Esophagus muscularis mucosa (tissue), 4 donors: ENCODE data around the gene CABP4. TPM values are rescaled to one million over a fixed set of nuclear protein-coding genes. Genes with fewer than 3 reads are reported as not detected.

Experiments used
- DNase-seq: peaks from one replicate; pipeline ENCODE4 v3.0.0-alpha.2; 2017; ENCODE audit errors: extremely low spot score
- H3K27ac ChIP-seq, 4 donors: fragments of 200-600 bp; sonication (generic); replicated peaks in 1 of 4; 1 replicate in 3 of 4; 2 replicates in 1 of 4; pipeline ENCODE4 v1.5.1; 2016 to 2019; ENCODE audit warnings: mild to moderate bottlenecking in 1 of 4
- H3K27me3 ChIP-seq, 4 donors: fragments of 200-600 bp; sonication (generic); one replicate each; pipeline versions ENCODE4 v1.5.1 to v1.6.0; 2016 to 2019
- H3K36me3 ChIP-seq, 4 donors: fragments of 200-600 bp; sonication (generic); one replicate each; pipeline ENCODE4 v1.5.1; 2016 to 2019
- H3K4me1 ChIP-seq, 4 donors: fragments of 200-600 bp; sonication (generic); one replicate each; pipeline ENCODE4 v1.5.1; 2016 to 2019
- H3K4me3 ChIP-seq, 4 donors: fragments of 200-600 bp; sonication (generic); 1 replicate in 2 of 4; 2 replicates in 2 of 4; pipeline ENCODE4 v1.5.1; 2016 to 2019; ENCODE audit warnings: mild to moderate bottlenecking in 4 of 4, moderate library complexity in 1 of 4
- H3K9me3 ChIP-seq, 4 donors: fragments of 200-600 bp; sonication (generic); 1 replicate in 3 of 4; 2 replicates in 1 of 4; pipeline ENCODE4 v1.5.1; 2016 to 2019
- EP300 ChIP-seq: sonication (generic); formaldehyde crosslinking; IDR thresholded peaks from one replicate; pipeline ENCODE4 v1.6.1; 2017; ENCODE audit warnings: antibody characterized with exemption
- POLR2A ChIP-seq: fragments of 450-650 bp; IDR thresholded peaks from one replicate; pipeline ENCODE4 v1.6.1; 2017; ENCODE audit warnings: antibody characterized with exemption, moderate library complexity, mild to moderate bottlenecking, low read depth
- POLR2AphosphoS5 ChIP-seq, 2 donors: sonication (generic); formaldehyde crosslinking; IDR thresholded peaks; one replicate each; pipeline ENCODE4 v1.6.1; 2017; ENCODE audit warnings: antibody characterized with exemption in 2 of 2
- WGBS: methylation state at CpG from one replicate; pipeline ENCODE4 v1.1.5; 2018; 5-methylcytosine and 5-hydroxymethylcytosine counted together
- intact Hi-C: fragments of 100-400 bp; cut with DNase I; formaldehyde crosslinking; loops from one replicate; pipeline ENCODE4 v1.15.1; 2023
- total RNA-seq, 4 donors: library from RNA; depleted of rRNA; stranded (reverse); fragments of >200 nt; gene quantifications; one replicate each; pipeline versions ENCODE4 v1.1.0 to v1.2.1, GENCODE V29; 2016
- TF ChIP-seq, protein P1 (sequence below), 3 experiments: fragments of 200-600 bp in 2 of 3; fragments of 450-650 bp in 1 of 3; sonication (generic) in 2 of 3; IDR thresholded peaks; one replicate each; pipeline ENCODE4 v1.5.1; 2017 to 2019; ENCODE audit warnings: antibody characterized with exemption in 3 of 3, mild to moderate bottlenecking in 2 of 3, moderate library complexity in 1 of 3

CABP4 gene
- total RNA-seq, 4 donors from 2014 or later: 0.50 to 2.9 (median 1.5) TPM

DNA sequence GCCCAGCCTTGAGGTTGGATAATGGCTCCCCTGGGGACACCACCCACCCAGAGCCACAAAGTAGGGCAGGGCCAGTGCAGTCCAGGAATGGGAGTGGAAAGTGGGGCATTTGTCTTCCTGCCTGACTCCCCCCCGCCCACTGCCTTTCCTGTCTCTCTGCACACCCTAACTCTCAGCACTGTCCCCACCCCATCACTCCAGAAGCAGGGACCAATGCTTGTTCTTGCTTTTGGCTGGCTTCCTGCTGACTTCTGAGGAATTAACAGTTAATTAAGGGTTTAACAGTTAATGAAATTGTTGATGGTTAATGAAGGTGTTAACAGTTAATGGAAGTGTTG is 45.3 kb downstream of the CABP4 start:
- whole genome bisulfite sequencing: 71% methylated on average over 1 of the region's 1 CpG
- no peak for DNase-seq
- Histone ChIP-seq H3K4me3 (no peak overlapping the region), H3K4me1 (peaks cover 5 to 27% (median 23%) of the 10 kb centered on the region in 4 donors), H3K9me3 (no peaks in the 10 kb centered on the region), H3K27ac (no peak overlapping the region), H3K36me3 (peaks cover 0 to 67% (median 34%) of the 10 kb centered on the region in 4 donors), H3K27me3 (peaks cover 0 to 38% (median 3%) of the 10 kb centered on the region in 4 donors)
- intact Hi-C loops: loop anchor here (10.0 kb wide), 1 partner anchor 146 kb away; the partner anchor contains the start of gene POLD4
- TF ChIP-seq POLR2AphosphoS5 (IDR thresholded peaks at IDR 0.05): no peak
- TF ChIP-seq POLR2A: no peak
- TF ChIP-seq EP300: no peak
- TF ChIP-seq, protein P1, sequence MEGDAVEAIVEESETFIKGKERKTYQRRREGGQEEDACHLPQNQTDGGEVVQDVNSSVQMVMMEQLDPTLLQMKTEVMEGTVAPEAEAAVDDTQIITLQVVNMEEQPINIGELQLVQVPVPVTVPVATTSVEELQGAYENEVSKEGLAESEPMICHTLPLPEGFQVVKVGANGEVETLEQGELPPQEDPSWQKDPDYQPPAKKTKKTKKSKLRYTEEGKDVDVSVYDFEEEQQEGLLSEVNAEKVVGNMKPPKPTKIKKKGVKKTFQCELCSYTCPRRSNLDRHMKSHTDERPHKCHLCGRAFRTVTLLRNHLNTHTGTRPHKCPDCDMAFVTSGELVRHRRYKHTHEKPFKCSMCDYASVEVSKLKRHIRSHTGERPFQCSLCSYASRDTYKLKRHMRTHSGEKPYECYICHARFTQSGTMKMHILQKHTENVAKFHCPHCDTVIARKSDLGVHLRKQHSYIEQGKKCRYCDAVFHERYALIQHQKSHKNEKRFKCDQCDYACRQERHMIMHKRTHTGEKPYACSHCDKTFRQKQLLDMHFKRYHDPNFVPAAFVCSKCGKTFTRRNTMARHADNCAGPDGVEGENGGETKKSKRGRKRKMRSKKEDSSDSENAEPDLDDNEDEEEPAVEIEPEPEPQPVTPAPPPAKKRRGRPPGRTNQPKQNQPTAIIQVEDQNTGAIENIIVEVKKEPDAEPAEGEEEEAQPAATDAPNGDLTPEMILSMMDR (IDR thresholded peaks at IDR 0.05): no peak

DNA sequence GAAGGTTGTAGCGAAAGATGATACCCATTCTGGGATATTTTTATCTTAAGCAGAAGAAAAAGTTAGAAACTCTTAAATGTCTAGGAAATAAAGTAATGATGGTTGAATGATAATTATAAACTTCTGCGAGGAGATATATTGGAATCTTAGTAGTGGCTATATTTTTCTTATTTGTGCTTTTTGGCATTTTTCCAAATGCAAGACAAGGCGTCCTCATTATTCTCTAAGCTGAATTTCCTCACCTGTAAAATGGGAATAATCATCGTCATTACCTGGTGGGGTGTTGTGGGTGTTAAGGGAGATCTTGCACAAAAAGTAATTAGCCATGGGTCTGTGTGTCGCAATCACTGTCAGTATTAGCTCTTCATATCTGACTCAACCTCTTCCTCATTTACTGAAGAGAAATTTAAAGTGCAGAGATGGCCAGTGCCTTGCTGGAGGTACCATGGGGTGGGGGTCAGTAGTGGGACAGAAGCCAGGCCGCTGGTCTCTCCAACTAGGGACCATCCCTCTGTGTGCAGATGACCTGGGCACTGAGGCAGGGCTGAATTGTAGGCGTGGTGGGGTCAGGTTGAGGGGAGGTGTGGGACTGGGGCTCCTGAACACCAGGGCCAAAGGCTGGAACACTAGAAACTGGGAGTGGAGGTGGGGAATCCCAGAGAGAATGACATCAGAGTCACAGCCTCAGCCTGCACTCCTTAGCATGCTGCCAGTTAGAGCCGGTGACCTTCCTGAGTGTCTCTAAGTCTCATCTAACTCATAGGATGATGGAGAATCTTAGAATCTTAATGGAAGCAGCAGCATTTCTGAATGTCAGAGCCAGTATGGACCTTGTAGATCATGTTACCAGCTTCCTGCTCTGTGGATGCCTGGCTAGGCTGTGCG is 45.9 kb downstream of the CABP4 start:
- TF ChIP-seq EP300: no peak
- TF ChIP-seq POLR2AphosphoS5 (IDR thresholded peaks at IDR 0.05): no peak
- no peak for TF ChIP-seq POLR2A
- TF ChIP-seq, protein P1 (IDR thresholded peaks at IDR 0.05): no peak
- no peak for DNase-seq
- peaks cover 0 to 60% (median 28%) of the 10 kb centered on the region in 4 donors for H3K36me3 ChIP-seq
- H3K4me3 ChIP-seq: no peak overlapping the region
- H3K27ac ChIP-seq: no peak overlapping the region
- 96% methylated on average over 8 of the region's 9 CpGs for WGBS
- peaks cover 11 to 34% (median 29%) of the 10 kb centered on the region in 4 donors for H3K4me1 ChIP-seq
- intact Hi-C loops: loop anchor here (10.0 kb wide), 1 partner anchor 146 kb away; the partner anchor contains the start of gene POLD4
- H3K27me3 ChIP-seq: peaks cover 0 to 38% (median 3%) of the 10 kb centered on the region in 4 donors
- no peaks in the 10 kb centered on the region for H3K9me3 ChIP-seq

DNA sequence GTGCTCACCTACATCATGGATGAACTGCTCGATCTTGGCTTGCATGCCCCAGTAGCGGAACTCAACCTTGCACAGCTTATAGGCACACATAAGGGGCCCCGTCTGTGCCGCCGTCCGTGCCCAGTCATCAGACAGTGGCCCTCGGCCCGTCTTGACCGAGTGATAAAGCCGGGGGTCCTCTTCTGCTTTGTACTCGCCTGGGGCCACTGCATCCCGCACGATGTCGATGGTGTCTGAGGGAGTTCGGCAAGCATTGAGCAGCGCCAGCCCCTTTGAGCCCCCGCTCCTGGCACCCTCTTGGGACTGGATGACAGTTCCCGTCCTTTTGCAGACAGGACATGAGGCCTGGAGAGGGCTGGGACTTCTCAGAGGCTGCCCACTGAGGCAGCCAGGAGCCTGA is 46.7 kb downstream of the CABP4 start:
- Histone ChIP-seq H3K27ac (no peak overlapping the region), H3K36me3 (peaks cover 0 to 58% (median 30%) of the 10 kb centered on the region in 4 donors), H3K4me1 (peaks cover 19 to 41% (median 37%) of the 10 kb centered on the region in 4 donors), H3K27me3 (peaks cover 0 to 38% (median 3%) of the 10 kb centered on the region in 4 donors), H3K9me3 (no peaks in the 10 kb centered on the region), H3K4me3 (no peak overlapping the region)
- DNase-seq: no peak
- intact Hi-C loops: loop anchor here (10.0 kb wide), 1 partner anchor 147 kb away; the partner anchor contains the start of gene POLD4
- TF ChIP-seq POLR2A (no peak), POLR2AphosphoS5 (IDR thresholded peaks at IDR 0.05) (no peak), EP300 (no peak)
- TF ChIP-seq, protein P1 (IDR thresholded peaks at IDR 0.05): no peak
- 95% methylated on average over 7 of the region's 18 CpGs for WGBS

DNA sequence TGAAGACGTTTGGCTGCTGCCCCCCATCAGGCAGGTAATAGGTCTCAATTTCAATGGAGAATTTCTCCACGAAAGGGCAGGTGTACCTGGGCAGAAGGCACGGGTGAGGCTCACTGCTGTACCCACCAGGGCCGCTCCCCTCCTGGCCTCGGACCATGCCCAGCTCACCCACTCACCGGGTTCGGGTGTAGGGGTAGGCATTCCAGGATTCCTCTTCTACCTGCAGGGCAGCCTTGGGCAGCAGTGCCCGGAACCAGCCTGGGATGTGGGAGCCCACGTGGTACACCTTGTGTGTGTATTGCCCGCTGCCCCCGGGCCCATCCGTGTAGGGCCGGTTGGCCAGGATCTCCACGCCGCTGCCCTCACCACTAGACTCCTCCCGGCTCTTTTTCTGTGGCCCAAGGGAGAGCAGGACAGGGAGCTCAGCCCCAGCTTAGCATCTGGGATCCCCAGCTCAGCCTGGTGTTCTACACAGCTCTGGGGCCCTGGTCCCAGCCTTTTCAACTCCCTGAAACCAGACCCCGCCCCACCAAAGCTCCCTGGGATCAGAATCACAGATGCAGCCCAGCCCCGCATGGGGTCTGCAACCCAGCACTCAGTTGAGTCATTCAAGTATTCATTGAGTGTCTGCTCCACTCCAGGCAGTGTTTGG is 47.3 kb downstream of the CABP4 start:
- 90% methylated on average over 7 of the region's 18 CpGs for WGBS
- DNase-seq: no peak

More for the DNA sequence above, 47.3 kb downstream of the CABP4 start:
- H3K4me3 ChIP-seq: no peak overlapping the region
- peaks cover 0 to 55% (median 28%) of the 10 kb centered on the region in 4 donors for H3K36me3 ChIP-seq
- H3K27me3 ChIP-seq: peaks cover 0 to 38% (median 3%) of the 10 kb centered on the region in 4 donors
- intact Hi-C loops: loop anchor here (10.0 kb wide), 1 partner anchor 148 kb away; the partner anchor contains the start of gene POLD4
- no peak overlapping the region for H3K27ac ChIP-seq
- H3K4me1 ChIP-seq: peaks cover 25 to 47% (median 43%) of the 10 kb centered on the region in 4 donors
- no peaks in the 10 kb centered on the region for H3K9me3 ChIP-seq
- no peak for TF ChIP-seq POLR2A
- TF ChIP-seq, protein P1 (IDR thresholded peaks at IDR 0.05): no peak
- no peak for TF ChIP-seq EP300
